Central memory CD4-positive, alpha-beta T cell (primary cell): Measurements from ENCODE around the gene RLBP1.

Experiments used
- DNase-seq: peaks from one replicate; pipeline ENCODE4 v3.0.0; 2022

The RLBP1 gene

DNA sequence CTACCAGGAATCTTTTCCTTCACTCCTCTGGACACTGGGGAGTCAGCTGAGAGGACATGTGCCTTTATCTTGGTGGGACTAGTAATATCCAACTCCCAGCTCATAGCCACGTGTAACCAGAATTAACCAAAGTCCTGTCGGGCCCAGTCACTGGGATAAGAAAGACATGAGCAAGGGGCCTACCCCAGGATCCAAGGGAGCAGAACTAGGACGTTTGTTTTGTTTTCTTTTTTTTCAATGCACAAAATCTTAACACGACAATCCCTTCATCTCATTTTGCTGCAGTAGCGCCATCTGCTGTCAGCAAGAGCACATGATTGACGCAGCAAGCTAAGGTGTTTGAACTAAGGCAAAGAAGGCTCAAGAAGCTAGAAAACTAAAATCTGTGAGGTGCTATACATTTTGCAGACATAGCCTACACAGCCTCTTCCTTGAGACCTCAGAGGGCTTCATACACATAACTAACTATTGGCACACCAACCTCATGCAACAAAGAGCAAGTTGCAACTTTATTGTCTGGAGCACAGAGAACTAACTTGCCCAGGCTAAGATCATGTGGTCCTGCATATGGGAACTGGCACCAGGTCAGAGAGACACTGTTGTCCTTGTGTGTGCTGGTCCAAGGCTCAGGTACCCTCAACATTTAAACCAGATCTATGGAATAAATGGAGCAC, 43.6 kb downstream of the RLBP1 start:
- peak; percentile 52 for DNase-seq

DNA sequence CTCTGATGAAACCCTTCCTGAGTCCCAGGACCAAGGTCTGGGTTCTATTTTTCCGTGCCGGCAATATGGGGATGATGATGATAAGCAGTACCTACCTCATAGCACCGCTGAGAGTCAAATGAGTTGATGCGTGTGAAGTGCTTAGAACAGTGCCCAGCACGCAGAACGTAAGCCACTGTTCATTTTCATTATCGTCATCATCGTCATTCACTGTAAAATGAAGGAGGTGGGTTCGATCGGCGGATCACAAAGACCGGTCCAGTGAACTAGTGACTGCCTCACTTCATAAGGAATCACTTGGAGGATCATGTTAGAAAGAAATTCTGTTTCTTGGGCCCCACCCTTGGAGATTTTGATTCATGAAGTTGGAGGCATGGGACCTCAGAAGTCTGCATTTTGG, 44.3 kb downstream of the RLBP1 start:
- no peak for DNase-seq

DNA sequence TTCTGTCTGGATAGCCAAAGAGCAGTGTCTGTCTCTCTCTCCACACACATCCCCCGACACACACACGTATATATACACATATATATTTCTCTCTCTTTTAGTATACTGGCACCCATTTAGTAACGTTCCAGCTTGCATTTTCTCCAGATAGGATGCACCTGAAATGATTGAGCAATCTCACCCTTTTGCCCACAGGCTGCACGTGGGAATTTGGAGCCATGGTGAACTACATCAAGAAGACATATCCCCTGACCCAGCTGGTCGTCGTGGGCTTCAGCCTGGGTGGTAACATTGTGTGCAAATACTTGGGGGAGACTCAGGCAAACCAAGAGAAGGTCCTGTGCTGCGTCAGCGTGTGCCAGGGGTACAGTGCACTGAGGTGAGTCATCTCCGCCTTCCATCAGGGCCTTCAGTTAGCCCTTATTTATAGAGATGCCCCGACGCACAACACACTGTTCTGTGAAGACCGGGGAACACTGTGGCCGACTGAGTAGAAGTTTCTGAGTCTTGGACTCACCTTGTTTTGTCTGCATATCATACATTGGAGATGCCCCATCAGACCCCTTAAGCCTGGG, 45.7 kb downstream of the RLBP1 start:
- DNase-seq = no peak

DNA sequence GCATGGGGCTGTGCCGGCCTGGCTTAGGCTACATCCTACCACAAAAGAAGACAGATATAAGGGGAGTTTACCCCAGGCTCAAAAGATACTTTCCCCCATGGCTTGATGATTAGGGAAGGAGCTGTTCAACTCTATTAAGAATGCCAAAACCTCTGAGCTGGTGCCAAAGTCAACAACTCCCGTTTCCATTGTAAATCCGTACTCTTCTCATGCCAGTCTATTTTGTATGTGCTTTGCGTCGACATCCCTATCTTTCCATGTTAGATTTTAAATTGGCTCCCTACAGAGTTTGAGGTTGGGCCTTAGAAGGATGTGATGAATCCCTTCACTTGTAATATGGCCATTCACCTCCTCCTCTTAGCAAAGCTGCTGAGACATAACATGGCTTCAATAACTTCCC, 46.9 kb downstream of the RLBP1 start:
- DNase-seq = no peak

DNA sequence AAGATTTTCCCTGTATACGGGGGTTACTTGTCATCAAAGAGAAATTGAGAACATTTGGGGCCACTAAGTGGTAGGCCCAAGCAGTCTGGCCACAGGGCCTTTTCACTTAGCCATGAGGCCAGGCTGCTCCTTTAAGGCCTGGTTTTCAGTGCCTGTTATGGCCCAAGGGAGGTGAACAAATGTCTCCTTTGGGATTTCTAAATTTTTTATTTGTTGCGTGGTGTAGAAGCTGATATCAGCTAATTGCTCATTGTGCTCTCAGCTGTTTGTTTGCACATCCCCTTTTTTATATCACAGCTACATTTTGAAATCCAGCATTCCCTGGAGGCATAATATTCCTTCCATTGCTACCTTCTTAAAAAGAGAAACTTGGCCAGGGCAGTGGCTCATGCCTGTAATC, 48.5 kb downstream of the RLBP1 start:
- no peak for DNase-seq

DNA sequence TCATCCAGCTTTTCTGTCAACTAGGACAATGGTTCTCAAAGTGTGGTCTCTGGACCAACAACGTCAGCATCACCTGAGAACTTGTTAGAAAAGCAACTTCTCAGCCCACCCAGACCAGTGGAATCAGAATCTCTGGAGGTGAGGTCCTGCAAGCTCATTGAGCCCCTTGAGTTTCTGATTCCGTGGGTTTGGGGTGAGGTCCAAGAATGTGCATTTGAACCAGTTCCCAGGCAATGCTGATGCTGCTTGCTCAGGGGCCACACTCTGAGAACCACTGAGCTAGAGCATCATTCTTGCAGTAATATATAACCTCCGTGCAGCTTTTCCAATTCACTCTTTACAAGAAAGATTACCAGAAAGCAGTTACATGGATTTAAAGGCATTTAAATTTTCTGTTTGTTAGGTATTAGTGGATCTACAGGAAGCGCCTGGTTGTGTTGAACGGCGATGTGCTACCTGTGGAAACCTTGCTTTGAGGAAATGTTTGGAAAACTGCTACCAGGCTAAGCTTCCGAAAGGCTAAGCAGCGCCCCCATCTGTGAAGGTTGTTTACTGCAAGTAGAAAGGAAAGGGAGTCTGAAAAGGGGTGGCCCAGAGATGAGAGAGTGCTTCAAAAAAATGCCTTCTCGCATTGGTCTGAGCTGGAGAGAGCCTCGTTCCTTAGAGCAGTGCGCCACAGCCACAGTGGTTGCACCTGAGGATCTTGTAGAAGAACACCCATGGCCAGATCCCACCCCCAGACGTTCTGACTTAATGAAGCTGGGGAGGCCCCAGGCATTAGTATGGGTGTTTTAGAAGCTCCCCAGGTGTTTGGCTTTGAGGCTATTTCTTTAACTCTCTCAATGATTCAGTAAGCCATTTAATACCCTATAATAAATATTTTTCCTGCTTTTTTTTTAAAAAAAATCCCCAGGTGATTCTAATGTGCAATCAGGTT, 50.0 kb downstream of the RLBP1 start:
- peak; percentile 5 for DNase-seq

DNA sequence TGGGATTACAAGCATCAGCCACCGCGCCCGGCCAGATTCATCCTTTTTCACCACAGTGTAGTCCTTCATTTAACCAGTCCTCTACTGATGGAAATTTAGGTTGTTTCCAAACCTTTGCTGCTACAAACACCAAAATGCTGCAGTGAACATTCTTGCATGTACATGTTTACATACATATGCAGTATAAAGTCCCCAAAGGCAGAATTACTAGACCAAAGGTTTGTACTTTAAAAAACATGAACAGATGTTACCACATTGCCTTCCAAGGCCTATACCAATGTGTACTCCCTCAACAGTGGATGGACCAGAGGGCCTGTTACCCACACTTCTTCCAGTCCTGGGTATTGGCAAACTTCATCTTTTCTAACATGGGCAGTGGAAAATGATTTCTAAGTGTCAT, 51.0 kb downstream of the RLBP1 start:
- no peak for DNase-seq

DNA sequence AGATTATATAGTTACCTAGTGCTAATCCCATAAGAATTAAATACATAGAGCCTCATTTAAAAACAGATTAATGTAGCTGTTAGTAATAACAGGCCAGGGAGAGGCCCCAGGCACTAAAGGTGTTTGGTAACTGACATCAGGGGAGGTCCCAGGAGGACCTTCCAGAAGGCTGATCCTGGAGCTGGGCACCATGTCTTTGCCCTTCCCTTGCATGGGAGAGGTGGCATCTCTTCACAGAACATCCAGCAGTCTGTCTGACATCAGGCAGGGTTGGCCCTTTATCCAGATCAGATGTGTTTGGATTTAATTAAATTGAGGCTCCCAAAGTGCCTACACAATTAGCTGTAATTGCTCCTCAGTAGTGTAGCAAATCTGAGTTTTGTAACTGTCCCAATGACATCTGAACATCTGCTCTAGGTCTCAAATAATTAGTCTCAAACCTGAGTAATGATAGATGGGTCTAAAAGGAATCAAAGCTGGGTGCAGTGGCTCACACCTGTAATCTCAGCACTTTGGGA, 53.0 kb downstream of the RLBP1 start:
- no peak for DNase-seq

DNA sequence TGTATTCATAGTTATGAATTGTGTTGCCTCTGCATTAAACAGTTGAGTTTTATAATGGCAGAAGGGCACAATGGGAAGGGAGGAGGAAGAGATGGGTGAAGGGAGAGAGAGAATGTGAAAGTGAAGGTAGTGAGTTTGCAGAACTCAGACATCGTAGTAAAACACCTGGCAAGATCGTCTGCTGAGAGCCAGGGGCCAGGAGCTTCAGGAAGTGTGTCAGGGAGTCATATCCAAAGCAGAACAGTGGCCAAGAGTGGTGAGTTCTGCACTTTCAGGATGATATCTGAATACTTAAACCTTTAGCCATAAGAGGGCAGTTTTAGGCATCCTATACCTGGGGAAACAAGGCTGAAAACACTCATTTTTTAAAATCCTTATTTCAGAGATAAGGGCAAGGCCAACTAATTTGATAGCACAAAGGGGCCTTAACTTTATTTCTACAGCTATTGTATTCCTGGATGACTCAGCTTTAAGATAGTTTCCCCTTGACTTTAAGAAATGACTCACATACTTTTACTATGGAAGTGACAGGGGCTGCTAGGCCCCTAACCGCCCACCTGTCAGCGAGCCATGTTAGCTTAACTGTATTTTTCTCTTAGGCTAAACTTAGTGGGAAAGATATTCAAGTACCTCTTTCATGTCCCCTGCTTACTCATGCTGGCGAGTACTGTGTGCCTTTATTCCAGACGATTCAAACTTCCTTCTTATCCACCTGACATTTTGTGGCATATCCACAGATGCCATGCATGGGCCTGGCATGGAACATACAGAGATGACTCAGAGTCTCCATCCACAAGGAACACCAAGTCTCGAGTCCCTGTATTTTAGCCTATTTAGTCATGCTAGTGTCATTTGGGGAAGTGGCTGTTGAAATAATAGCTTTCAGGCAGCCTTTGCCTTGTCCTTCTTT, 53.9 kb downstream of the RLBP1 start:
- no peak for DNase-seq

DNA sequence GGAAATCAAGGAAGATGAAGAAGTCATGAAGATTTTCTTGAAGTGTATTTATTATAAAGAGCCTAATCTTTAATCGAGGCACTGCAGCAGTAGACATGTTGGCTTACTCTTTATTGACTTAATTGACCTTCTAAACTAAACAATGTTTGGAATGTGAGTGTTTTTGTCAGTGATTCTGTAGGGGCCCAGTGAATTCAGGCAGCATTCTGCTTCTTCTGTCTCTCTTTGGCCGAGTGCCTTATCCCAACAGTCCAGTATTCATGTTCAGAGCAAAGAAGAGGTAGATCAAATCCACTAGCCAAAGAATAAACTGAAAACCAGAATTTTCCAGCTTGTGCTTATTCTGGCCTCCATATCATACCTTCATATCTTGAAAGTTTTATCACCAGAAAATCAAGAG, 55.7 kb downstream of the RLBP1 start:
- no peak for DNase-seq

DNA sequence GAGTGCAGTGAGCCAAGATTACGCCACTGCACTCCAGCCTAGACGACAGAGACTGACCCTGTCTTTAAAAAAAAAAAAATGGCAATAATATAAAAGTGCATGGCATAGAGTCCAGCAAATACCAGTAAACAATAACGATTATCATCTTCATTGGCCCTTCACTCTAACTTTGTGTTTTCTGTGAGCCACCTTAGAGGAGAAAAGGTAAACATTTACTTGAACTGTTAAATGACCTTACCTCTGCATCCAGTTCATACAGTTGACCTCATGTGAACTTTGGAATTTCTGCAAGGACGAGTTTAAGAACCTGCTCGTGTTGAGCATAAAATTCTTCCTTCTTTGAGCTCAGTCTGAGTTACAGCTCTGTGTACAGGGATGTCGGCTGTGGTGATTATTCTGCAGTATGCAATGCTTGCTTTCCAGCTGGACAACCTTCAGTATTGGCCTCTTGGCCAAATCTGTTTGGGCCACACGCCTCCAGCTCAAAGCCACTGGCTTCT, 56.6 kb downstream of the RLBP1 start:
- no peak for DNase-seq

DNA sequence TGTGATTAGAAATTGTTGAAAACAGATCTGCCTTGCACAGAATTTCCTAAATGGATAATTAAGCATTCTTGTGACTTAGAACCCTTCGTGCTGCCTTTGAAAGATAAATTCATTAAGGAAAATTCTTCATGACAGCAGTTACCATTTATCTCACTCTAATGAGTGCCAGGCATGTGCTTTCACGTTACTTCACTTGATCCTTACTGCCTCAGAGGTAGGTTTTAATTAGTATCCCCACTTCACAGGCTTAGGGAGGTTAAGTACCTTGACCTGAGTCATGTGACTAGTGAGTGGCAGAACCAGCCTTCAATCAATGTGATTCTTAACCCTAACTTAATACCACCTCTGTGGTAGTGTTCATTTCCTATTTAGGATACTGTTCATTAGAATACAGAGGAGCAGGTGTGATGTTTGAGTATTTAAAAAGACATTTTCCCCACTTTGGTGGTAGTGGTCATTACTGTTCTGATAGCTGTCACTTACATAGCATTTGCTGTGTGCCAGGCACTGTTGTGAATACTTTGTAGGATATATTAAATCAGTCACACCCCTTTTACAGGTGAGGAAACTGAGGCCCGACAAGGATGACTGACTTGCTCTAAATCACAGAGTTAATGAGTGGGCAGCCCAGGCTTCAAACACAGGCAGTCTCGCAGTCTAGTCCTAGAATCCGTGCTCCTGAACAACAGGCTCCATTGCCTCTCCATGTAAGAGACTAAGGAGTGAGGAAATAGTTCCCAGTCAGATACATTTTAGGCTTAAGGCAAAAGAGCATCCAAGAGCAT, 57.9 kb downstream of the RLBP1 start:
- DNase-seq = no peak

DNA sequence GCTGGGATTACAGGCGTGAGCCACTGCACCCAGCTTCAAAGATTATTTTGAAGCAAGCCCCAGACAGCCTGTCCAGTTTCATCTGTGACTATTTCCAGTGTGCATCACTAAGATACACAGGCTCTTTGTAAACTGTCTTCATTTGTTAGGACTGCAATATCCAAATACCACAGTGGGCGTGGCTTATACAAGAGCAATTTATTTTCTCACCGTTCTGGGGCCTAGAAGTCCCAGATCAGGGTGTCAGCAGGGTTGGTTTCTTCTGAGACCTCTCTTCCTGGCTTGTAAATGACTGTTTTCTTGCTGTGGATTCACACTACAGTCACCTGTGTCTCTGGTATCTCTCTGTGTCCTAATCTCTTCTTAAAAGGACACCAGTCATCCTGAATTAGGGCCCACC, 59.7 kb downstream of the RLBP1 start:
- DNase-seq = no peak
